Measurements from ENCODE around the gene GTPBP6.
A peak's percentile ranks its signal among the peaks of the same experiment; 100 is the strongest.
"Not testable (repeated sequence)": the region's sequence is repeated elsewhere in the genome, so short reads cannot be mapped to it uniquely, and the experiment has no call there.

The GTPBP6 gene

DNA sequence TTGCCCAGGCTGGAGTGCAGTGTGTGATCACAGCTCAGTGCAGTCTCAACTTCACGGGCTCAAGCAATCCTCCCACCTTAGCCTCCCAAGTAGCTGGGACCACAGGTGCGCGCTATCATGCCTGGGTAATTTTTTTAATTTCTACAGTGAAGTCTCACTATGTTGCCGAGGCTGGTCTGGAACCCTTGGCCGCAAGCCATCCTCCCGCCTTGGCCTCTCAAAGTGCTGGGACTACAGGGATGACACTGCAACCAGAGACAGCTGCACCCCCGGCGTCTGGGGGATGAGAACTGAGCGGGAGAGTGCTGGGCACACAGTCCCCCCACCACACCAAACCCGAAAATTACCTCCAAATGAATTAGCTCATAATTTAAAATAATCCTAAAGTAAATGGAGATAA is 33.1 kb upstream of the GTPBP6 start:
- DNase-seq (no peak), ATAC-seq (no peak)

DNA sequence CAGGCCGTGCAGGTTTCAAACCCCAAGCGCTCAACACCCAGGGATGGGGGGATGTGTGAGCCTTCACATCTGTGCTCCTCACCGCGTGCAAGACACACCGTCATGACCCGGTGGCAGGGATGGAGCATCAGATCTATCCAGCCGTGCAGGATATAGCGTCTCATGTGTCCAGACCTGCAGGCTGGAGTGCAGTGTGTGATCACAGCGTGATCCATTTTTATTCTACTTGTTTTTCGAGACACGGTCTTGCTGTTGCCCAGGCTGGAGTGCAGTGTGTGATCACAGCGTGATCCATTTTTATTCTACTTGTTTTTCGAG is 32.7 kb upstream of the GTPBP6 start:
- not testable (repeated sequence) for DNase-seq, ATAC-seq

GRCh38 chrX:350534-351323 is 32.1 kb upstream of the GTPBP6 start:
- no peak for DNase-seq
- no peak for ATAC-seq

DNA sequence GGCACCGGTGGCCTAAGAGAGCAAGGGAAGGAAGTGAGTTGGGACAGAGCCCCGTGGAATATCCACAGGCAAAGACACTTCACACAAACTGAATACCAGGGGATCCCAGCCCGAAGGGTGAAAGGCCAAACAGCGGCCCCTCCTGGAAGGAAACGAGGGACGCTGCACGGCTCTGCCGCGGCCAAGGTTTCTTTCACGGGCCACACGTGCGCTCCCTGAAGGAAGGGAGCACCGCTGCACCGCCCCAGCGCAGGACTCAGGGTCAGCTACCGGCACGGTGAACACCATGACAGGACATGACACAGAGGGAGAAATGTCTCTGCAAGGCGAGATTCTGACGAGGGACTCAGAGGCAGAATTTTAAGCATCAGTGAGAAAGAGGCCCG is 31.5 kb upstream of the GTPBP6 start:
- ATAC-seq: no peak
- DNase-seq: no peak

DNA sequence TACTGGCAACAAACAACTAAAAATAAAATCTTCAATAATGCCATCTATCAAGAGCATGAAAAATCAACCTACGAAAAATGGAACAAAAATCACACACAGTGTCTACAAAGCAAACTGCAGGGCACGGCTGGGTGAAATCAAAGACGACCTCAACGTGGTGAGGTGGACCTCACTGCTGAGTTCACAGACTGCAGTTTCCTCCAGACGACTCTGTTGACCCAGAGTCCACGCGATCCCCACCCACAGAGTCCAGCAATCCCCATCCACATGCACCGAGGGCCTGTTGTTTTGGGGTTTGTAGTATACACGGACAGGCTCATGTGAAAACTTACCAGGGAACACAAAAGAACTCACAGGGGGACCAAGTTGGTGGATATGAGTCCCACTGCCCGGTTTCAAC is 31.1 kb upstream of the GTPBP6 start:
- ATAC-seq (no peak), DNase-seq (no peak)

GRCh38 chrX:349196-349595 is 30.6 kb upstream of the GTPBP6 start:
- DNase-seq (no peak), ATAC-seq (no peak)

- no peak for ATAC-seq
- DNase-seq: no peak
Measured at GRCh38 chrX:348461-349117, 30.0 kb upstream of the GTPBP6 start.

GRCh38 chrX:347351-348117 is 28.9 kb upstream of the GTPBP6 start:
- DNase-seq (no peak), ATAC-seq (no peak)

GRCh38 chrX:346034-346813 is 27.6 kb upstream of the GTPBP6 start:
- no peak for DNase-seq
- ATAC-seq: no peak

DNA sequence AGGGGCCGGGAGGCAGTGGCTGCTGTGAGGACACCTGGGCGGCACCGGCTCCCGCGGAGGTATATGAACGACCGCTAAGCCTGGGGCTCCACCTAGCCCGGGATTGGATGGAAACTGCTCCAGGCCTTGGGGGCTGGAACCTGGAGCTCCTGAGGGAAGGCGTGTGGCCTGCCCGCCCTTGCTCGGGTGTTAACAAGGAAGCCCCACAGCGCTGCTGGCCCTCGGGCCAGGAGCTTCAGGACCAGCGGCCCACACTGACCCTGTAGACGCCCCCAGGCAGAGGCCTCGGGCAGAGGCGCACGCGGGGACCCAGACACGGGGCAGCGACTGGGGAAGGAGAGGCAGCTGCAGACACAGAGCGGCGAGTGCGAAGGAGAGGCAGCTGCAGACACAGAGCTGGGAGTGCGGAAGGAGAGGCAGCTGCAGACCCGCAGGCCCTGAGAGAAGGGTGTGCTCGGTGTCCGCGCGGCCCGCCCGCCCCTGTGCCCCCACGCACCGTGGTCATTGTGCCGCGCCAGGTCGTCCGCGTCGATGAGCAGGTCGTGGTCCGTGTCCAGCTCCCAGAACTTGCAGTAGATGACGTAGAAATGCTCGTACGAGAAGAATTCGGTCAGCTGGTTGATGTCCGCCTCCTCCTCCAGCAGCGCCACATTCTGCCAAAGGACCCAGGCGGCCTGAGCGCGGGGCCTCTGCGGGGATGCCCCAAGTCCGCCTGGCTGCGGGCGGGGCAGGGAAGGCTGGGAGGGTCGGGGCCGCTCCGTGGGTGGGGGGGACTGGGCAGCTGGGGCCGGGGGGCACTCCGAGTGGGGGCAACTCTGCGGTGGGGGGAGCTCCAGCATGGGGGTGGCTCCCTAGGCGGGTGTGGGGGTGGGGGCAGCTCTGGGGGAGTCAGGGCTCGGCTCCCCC is 26.7 kb upstream of the GTPBP6 start:
- no peak for DNase-seq
- no peak for ATAC-seq

DNA sequence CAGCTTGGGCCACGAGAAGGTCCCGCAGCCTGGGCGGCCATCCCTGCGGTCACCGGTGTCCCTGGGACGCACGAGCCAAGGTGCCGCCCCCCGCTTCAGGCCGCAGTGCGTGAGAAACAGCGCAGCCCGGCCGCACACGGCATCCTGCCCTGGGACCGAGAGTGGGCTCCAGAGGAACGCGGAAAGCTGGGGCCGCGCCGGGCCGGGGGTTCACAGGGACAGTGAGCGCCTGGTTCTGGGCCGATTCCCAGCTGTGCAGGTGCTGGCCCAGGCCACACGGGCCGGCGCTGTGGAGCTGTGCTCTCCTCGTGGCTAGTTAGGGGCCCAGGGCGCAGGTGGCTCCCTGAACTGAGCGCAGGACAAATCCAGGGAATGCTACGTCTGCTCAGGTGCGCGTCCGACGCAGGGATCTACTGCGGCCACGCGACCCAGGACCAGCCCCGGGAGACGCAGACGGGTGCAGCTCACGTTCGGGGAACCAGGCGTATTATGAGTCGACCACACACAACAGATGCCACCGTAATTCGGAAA is 25.8 kb upstream of the GTPBP6 start:
- ATAC-seq: no peak
- DNase-seq: no peak

DNA sequence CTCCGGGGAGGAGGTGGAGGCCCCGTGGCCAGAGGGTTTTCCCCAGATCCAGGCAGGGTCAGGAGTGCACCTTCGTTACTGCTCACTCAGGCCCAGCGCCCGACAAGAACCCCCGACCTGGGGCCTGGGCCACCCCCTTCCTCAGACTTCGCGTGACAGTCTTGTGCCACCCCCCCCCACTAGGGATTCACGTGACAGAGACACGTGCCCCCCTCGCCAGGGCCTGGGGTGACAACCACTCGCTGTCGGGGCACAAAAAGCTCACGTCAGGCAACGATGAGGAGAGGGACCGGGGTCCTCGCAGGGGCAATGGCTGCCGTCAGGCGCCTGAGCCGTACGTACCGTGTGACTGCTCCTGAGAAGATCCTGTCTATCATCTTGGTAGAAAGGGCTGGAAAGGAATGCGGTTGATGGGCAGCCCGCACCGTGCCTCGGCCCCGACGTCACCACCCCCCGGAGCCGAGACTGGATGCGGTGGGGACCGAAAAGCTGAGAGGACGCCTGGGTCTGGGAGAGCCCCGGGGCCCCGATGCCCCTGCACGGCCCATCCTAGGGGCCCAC is 23.0 kb upstream of the GTPBP6 start:
- no peak for DNase-seq

DNA sequence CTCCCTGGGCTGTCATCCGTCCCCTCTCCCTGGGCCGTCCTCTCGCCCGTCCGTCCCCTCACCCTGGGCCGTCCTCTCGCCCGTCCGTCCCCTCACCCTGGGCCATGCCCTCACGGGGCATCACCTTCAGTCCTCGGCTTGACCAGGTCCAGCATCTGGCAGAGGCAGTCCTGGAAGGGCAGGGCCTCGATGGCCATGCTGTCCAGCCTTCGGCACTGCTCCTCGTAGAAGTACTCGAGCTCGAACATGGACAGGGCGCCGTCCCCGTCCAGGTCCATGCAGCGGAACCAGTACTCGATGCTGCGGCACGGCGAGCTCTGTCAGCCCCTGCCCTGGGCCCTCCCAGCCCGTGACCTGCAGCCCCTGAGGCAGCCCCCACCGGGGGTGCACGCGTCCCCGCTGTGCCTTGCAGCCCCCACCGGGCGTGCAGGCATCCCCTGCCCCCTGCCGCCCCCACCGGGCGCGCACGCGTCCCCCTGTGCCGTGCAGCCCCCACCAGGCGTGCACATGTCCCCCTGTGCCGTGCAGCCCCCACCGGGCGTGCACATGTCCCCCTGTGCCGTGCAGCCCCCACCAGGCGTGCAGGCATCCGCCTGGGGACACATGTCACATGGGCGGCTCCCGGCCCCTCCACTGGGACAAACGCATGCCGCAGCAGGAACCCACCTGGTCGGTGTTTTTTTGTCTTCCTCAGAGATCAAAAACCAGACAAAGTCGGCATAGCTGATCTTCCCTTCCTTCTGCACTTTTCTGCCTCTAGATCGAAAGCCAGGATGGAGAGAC is 22.2 kb upstream of the GTPBP6 start:
- DNase-seq: no peak
- ATAC-seq: no peak

More for the DNA sequence above, 23.0 kb upstream of the GTPBP6 start:
- ATAC-seq: no peak

- peak; percentile 39 for ATAC-seq
- DNase-seq: no peak
Measured at GRCh38 chrX:340121-340520, 21.5 kb upstream of the GTPBP6 start.

GRCh38 chrX:338836-339400 is 20.3 kb upstream of the GTPBP6 start:
- ATAC-seq: no peak
- DNase-seq: no peak

- no peak for ATAC-seq
Measured at GRCh38 chrX:338281-338835, 19.8 kb upstream of the GTPBP6 start.

GRCh38 chrX:337331-337831 is 18.8 kb upstream of the GTPBP6 start:
- DNase-seq: no peak

More at GRCh38 chrX:338281-338835, 19.8 kb upstream of the GTPBP6 start:
- no peak for DNase-seq

DNA sequence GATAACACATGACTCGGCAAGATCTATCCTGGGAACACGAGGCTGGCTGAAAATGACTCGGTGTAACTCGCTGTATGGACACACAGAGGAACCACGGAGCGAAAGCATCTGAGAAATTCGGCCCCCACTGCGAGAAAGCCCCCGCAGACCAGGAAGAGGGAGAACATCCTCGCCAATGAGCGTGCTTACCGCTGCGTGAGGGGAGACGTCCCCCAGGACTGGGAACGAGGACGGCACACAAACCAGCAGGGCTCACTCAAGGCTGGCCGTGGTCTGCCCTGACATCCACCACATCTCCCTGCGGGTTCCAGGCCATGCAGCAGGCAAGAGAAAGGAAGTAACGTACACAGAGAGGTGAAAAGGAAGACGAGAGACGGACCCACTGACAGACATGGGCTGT is 17.6 kb upstream of the GTPBP6 start:
- DNase-seq (no peak), ATAC-seq (no peak)

More at GRCh38 chrX:337331-337831, 18.8 kb upstream of the GTPBP6 start:
- no peak for ATAC-seq

DNA sequence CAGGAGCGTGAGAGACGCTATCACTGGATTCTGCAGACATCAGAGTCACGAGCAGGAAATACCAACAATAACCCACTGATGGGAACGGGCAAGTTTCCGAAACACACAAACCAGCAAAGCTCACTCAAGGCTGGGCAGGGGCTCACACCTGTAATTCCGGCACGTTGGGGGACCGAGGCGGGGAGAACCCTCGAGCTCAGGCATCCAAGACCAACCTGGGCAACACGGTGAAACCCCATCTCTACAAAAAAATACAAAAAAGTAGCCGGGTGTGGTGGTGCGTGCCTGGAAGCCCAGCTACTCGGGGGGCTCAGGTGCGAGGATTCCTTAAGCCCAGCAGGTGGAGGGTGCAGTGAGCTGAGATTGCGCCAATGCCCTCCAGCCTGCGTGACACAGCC is 17.2 kb upstream of the GTPBP6 start:
- ATAC-seq: no peak
- DNase-seq: no peak

Data from stimulated activated naive CD8-positive, alpha-beta T cell treated with anti-CD3 and anti-CD28 coated beads, Interleukin-15, Interleukin-2, amounts not matched to agents 100 U/mL and 50 U/mL, for 24 hours (primary cell).